HepG2 (cell line): ENCODE data around the gene TMED5. TPM values are rescaled to one million over a fixed set of nuclear protein-coding genes. Genes with fewer than 3 reads are reported as not detected.

Experiments
- ATF4 ChIP-seq, 2 experiments: fragments of 450-650 bp in 1 of 2; sonication (generic) in 1 of 2; formaldehyde crosslinking; IDR thresholded peaks; 2 replicates each; pipeline versions ENCODE4 v1.5.0 to v1.8.0; 2020 to 2022; ENCODE audit warnings: mild to moderate bottlenecking in 1 of 2, missing genetic modification reagents in 1 of 2
- FUBP1 ChIP-seq: sonication (generic); formaldehyde crosslinking; IDR thresholded peaks from 2 replicates; pipeline ENCODE4 v1.5.1; 2020; ENCODE audit warnings: missing genetic modification reagents, mild to moderate bottlenecking, borderline replicate concordance
- MIER3 ChIP-seq: IDR thresholded peaks from 2 replicates; pipeline ENCODE4 v1.6.1; 2016; ENCODE audit warnings: missing compliant biosample characterization, borderline replicate concordance
- MYC ChIP-seq: sonication (generic); formaldehyde crosslinking; IDR thresholded peaks from 2 replicates; pipeline ENCODE4 v1.9.0; 2021; ENCODE audit warnings: missing genetic modification reagents, borderline replicate concordance
- PCBP1 ChIP-seq: fragments of 200-400 bp; formaldehyde crosslinking; IDR thresholded peaks from 2 replicates; pipeline ENCODE4 v1.6.1; 2017; ENCODE audit warnings: mild to moderate bottlenecking, low read depth, low read length, borderline replicate concordance
- REL ChIP-seq: sonication (generic); formaldehyde crosslinking; conservative IDR thresholded peaks from 2 replicates; pipeline ENCODE4 v1.8.0; 2022; ENCODE audit warnings: mild to moderate bottlenecking, missing genetic modification reagents, moderate library complexity
- RXRB ChIP-seq: IDR thresholded peaks from 2 replicates; pipeline ENCODE4 v1.6.1; 2016; ENCODE audit warnings: borderline replicate concordance, missing genetic modification reagents, missing compliant biosample characterization
- SP5 ChIP-seq: IDR thresholded peaks from 2 replicates; pipeline ENCODE4 v1.6.1; 2016; ENCODE audit warnings: low read depth, borderline replicate concordance
- TFDP1 ChIP-seq: IDR thresholded peaks from 2 replicates; pipeline ENCODE4 v1.6.1; 2016; ENCODE audit warnings: missing compliant biosample characterization, missing genetic modification reagents, borderline replicate concordance
- ZBTB1 ChIP-seq: sonication (generic); formaldehyde crosslinking; IDR thresholded peaks from 2 replicates; pipeline ENCODE4 v1.4.0; 2020; ENCODE audit warnings: missing genetic modification reagents, borderline replicate concordance
- ZKSCAN8 ChIP-seq: IDR thresholded peaks from 2 replicates; pipeline ENCODE4 v1.6.1; 2016; ENCODE audit warnings: borderline replicate concordance, missing genetic modification reagents, missing compliant biosample characterization
- ZNF142 ChIP-seq: sonication (generic); formaldehyde crosslinking; IDR thresholded peaks from 2 replicates; pipeline ENCODE4 v1.4.0; 2020; ENCODE audit warnings: missing genetic modification reagents
- ZNF350 ChIP-seq: sonication (generic); formaldehyde crosslinking; IDR thresholded peaks from 2 replicates; pipeline ENCODE4 v1.4.0; 2020; ENCODE audit warnings: mild to moderate bottlenecking, low read depth, missing genetic modification reagents, borderline replicate concordance
- ZNF460 ChIP-seq: sonication (generic); formaldehyde crosslinking; IDR thresholded peaks from 2 replicates; pipeline ENCODE4 v1.5.1; 2020; ENCODE audit warnings: missing genetic modification reagents, mild to moderate bottlenecking, borderline replicate concordance
- ZNF549 ChIP-seq: sonication (generic); formaldehyde crosslinking; IDR thresholded peaks from 2 replicates; pipeline ENCODE4 v1.5.0; 2020; ENCODE audit warnings: missing genetic modification reagents
- ZSCAN22 ChIP-seq: sonication (generic); formaldehyde crosslinking; IDR thresholded peaks from 2 replicates; pipeline ENCODE4 v1.4.0; 2020; ENCODE audit warnings: mild to moderate bottlenecking, missing genetic modification reagents
- ZSCAN25 ChIP-seq: sonication (generic); formaldehyde crosslinking; IDR thresholded peaks from 2 replicates; pipeline ENCODE4 v1.8.0; 2022; ENCODE audit warnings: mild to moderate bottlenecking, missing genetic modification reagents
- ZZZ3 ChIP-seq: sonication (generic); formaldehyde crosslinking; IDR thresholded peaks from 2 replicates; pipeline ENCODE4 v1.4.0; 2020; ENCODE audit warnings: missing genetic modification reagents, mild to moderate bottlenecking, borderline replicate concordance
- polyA plus RNA-seq, 8 experiments: library from polyadenylated mRNA; depleted of rRNA in 3 of 8; stranded (reverse) in 7 of 8; unstranded in 1 of 8; fragments of >200 nt; fragmentation: Illumina TruSeq in 4 of 8; extraction: Trizol in 4 of 8; gene quantifications; 2 replicates each; pipeline versions ENCODE4 v1.2.1 to v1.2.3, GENCODE V29; 2011 to 2016; ENCODE audit warnings: low read depth in 4 of 8, missing spikeins in 1 of 8, mixed read lengths in 1 of 8; ENCODE audit not compliant: insufficient read depth in 1 of 8
- total RNA-seq, 5 experiments: library from RNA; depleted of rRNA; stranded (reverse); fragments of >200 nt; fragmentation: Illumina TruSeq; extraction: Trizol; gene quantifications; 2 replicates each; pipeline ENCODE4 v1.2.3, GENCODE V29; 2016; ENCODE audit warnings: low read depth in 1 of 5

TMED5 gene
- total and polyA plus RNA-seq, 2 of the 13 experiments (the other 11 are each of a cell fraction or from before 2014, with no cell fraction given) = 58.1 to 99.0 TPM

DNA sequence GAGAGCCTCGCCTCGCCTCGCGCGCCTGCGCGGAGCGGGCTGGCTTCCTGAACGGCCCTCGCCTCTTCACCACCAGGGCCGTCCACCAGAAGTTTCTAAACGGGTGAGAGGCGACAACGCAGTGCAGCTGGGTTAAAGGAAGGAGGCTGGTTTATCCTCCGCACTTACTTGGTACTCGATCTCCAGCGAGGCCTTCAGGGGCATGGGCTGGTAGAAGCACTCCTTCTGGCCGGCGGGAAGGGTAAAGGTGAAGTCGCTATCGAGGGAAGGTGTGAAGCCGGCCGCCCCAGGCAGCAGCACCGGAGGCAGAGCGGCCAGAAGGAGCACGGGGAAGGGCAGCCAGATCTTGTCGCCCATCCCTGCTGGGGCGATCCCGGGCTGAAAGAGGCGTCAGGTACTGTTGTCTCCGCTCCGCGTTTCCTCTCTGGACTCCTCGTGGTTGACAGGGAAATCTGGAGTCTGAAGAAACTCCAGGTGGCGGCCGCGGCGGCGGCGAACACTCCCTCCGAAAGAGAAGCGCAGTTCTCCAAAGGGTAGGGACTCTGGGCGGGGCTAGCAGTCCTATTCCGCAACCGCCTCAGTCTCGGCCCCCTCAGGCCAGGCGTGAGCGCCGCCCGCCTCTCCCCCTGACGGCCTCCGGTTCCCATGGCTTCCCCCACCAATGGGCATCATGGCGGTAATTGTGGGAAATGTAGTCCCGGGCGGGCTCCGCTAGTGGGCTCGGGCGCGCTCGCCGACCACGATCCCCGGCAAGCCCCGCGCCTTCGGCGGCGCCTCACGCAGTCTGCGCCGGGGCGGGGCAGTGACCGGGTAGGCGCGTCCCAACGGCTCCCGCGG, at the start of gene TMED5 (continued):
- peak; percentile 61; the same call in 1 of the 2 replicates for TF ChIP-seq ZNF142
- TF ChIP-seq ZSCAN25 (CRISPR knock-in tag) = peak; percentile 17; the same call in 1 of the 2 replicates
- no peak for TF ChIP-seq REL (CRISPR knock-in tag)
- no peak for TF ChIP-seq FUBP1 (CRISPR knock-in tag)
- peak; percentile 95 for TF ChIP-seq TFDP1 (CRISPR knock-in tag)
- peak; percentile 85 for TF ChIP-seq ZNF350 (CRISPR knock-in tag)
- TF ChIP-seq PCBP1 = no peak
- TF ChIP-seq ZNF460 = no peak
- no peak for TF ChIP-seq ZBTB1 (CRISPR knock-in tag)
- TF ChIP-seq ZSCAN22 = no peak
- TF ChIP-seq ZKSCAN8 (CRISPR knock-in tag) = no peak
- peak; percentile 82 for TF ChIP-seq MYC (CRISPR knock-in tag)
- peak; percentile 69 for TF ChIP-seq SP5 (CRISPR knock-in tag)
- peak; percentile 39 for TF ChIP-seq MIER3 (CRISPR knock-in tag)
- TF ChIP-seq ZZZ3 = no peak
- peak; percentile 4; the same call in 1 of the 2 replicates for TF ChIP-seq RXRB
- no peak for TF ChIP-seq ZNF549 (CRISPR knock-in tag)
- TF ChIP-seq ATF4 (CRISPR knock-in tag; IDR thresholded peaks at IDR 0.05) = 0 out of 4 replicates have a peak, but pooled peaks of 1 of the 2 experiments have one; percentile 23
